Measurements from ENCODE around the gene DIAPH2. TPM values are rescaled to one million over a fixed set of nuclear protein-coding genes. Genes with fewer than 3 reads are reported as not detected.
A peak's percentile ranks its signal among the peaks of the same experiment; 100 is the strongest.

The DIAPH2 gene
- total RNA-seq, 1 experiment from 2014 or later = 10.4 TPM

DNA sequence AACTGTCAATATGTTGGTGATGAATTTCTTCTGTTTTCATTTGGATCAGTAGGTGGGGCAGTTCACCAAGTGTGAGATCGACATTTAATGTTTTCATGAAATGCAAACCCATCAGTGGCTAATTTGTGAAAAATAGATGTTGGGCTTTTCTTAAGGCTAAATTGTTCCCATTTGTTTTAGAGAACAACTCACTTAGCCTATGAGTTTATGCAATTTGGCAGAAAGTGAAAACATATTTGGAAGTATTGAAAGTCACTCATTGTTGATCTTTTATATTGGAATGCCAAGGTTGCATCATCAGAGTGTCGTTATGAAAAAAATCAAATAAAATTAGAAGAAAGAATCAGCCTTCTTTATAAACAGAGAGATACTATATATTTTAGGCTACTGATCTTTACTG, 331.5 kb downstream of the DIAPH2 start:
- ChIA-PET CTCF (no interaction called here), POLR2A (ENCODE audit: low non-redundant PET) (no interaction called here)
- H3K27me3 ChIP-seq (replicated peaks; ENCODE audit: insufficient read depth, low read depth, low read length, poor library complexity) = no peaks in the 10 kb centered on the region
- DNase-seq (ENCODE audit: low spot score) = no peak
- no TSS peak for BruUV-seq (replicated peaks)
- H3K4me1 ChIP-seq (ENCODE audit: insufficient read depth, low read length, poor library complexity, severe bottlenecking) = peaks cover 2% of the 10 kb centered on the region
- no peak for TF ChIP-seq EZH2 (IDR thresholded peaks at IDR 0.05; ENCODE audit: borderline replicate concordance, low read depth, low read length, poor library complexity, severe bottlenecking)
- TF ChIP-seq, protein P1, sequence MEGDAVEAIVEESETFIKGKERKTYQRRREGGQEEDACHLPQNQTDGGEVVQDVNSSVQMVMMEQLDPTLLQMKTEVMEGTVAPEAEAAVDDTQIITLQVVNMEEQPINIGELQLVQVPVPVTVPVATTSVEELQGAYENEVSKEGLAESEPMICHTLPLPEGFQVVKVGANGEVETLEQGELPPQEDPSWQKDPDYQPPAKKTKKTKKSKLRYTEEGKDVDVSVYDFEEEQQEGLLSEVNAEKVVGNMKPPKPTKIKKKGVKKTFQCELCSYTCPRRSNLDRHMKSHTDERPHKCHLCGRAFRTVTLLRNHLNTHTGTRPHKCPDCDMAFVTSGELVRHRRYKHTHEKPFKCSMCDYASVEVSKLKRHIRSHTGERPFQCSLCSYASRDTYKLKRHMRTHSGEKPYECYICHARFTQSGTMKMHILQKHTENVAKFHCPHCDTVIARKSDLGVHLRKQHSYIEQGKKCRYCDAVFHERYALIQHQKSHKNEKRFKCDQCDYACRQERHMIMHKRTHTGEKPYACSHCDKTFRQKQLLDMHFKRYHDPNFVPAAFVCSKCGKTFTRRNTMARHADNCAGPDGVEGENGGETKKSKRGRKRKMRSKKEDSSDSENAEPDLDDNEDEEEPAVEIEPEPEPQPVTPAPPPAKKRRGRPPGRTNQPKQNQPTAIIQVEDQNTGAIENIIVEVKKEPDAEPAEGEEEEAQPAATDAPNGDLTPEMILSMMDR (conservative IDR thresholded peaks at IDR 0.05; ENCODE audit: low read depth, low read length) = peak; percentile 25; the same call in 1 of the 2 replicates
- intact Hi-C loops (cut with micrococcal nuclease; ENCODE audit: unreplicated experiment) = no loop called here
- no peak overlapping the region for H3K4me3 ChIP-seq (ENCODE audit: low read depth, low read length, poor library complexity, severe bottlenecking)
- no peak overlapping the region for H3K27ac ChIP-seq (ENCODE audit: low read depth, low read length, poor library complexity, severe bottlenecking)
- H3K36me3 ChIP-seq (ENCODE audit: insufficient read depth, low read length, poor library complexity, severe bottlenecking) = no peaks in the 10 kb centered on the region
- no peaks in the 10 kb centered on the region for H3K9me3 ChIP-seq (ENCODE audit: low read depth, low read length, poor library complexity, severe bottlenecking)

DNA sequence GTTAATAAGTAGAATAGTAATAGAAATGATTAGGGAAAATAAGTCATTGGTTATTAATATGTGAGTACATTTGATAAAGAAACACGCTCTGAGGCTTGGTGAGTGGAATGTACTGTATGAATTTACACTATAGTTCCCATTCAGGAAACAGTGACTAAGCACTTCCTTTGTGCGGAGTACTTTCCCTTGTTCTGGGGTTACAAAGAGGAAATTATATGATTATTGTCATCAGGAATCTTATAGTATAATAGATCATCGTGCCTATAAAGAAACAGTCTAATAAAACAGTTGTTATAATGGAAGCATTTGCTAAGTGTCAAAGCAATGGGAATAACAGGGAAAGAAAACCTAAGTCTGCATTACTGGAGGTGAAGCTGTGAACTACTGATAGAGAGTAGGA, 337.0 kb downstream of the DIAPH2 start:
- intact Hi-C loops (cut with micrococcal nuclease; ENCODE audit: unreplicated experiment) = loop anchor here (10.0 kb wide), 2 partner anchors 293 to 663 kb away; no protein-coding TSS in a partner anchor
- BruUV-seq (replicated peaks) = no TSS peak
- no peak overlapping the region for H3K4me3 ChIP-seq (ENCODE audit: low read depth, low read length, poor library complexity, severe bottlenecking)
- peaks cover 7% of the 10 kb centered on the region for H3K4me1 ChIP-seq (ENCODE audit: insufficient read depth, low read length, poor library complexity, severe bottlenecking)
- no peaks in the 10 kb centered on the region for H3K36me3 ChIP-seq (ENCODE audit: insufficient read depth, low read length, poor library complexity, severe bottlenecking)
- DNase-seq (ENCODE audit: low spot score) = peak; percentile 68
- H3K27ac ChIP-seq (ENCODE audit: low read depth, low read length, poor library complexity, severe bottlenecking) = no peak overlapping the region
- no peak for TF ChIP-seq EZH2 (IDR thresholded peaks at IDR 0.05; ENCODE audit: borderline replicate concordance, low read depth, low read length, poor library complexity, severe bottlenecking)
- TF ChIP-seq, protein P1 (conservative IDR thresholded peaks at IDR 0.05; ENCODE audit: low read depth, low read length) = no peak
- H3K9me3 ChIP-seq (ENCODE audit: low read depth, low read length, poor library complexity, severe bottlenecking) = no peaks in the 10 kb centered on the region
- no peaks in the 10 kb centered on the region for H3K27me3 ChIP-seq (replicated peaks; ENCODE audit: insufficient read depth, low read depth, low read length, poor library complexity)
- CTCF ChIA-PET = no interaction called here
- POLR2A ChIA-PET (ENCODE audit: low non-redundant PET) = no interaction called here

DNA sequence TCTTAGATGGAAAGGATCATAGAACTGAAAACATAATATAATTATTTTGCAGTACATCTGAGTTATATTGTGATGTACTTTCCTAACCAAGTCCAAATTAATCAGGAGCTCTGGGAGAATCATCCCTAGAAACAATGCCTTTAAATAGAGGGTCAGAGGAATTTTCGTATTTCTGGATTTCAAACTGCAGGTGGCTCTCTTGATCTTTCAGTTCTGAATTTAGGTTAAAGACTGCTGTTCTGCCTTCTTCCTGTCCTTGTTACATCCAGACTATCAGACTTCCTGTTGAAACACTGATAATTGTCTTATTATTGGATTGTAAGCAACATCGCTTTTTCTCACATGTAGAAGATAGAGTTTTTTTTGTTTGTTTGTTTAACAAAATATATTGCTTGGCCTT, 341.8 kb downstream of the DIAPH2 start:
- Histone ChIP-seq H3K27me3 (replicated peaks; ENCODE audit: insufficient read depth, low read depth, low read length, poor library complexity) (no peaks in the 10 kb centered on the region), H3K4me1 (ENCODE audit: insufficient read depth, low read length, poor library complexity, severe bottlenecking) (peaks cover 3% of the 10 kb centered on the region), H3K27ac (ENCODE audit: low read depth, low read length, poor library complexity, severe bottlenecking) (no peak overlapping the region), H3K36me3 (ENCODE audit: insufficient read depth, low read length, poor library complexity, severe bottlenecking) (no peaks in the 10 kb centered on the region), H3K9me3 (ENCODE audit: low read depth, low read length, poor library complexity, severe bottlenecking) (no peaks in the 10 kb centered on the region), H3K4me3 (ENCODE audit: low read depth, low read length, poor library complexity, severe bottlenecking) (no peak overlapping the region)
- intact Hi-C loops (cut with micrococcal nuclease; ENCODE audit: unreplicated experiment) = loop anchor here (10.0 kb wide), 2 partner anchors 288 to 658 kb away; no protein-coding TSS in a partner anchor
- BruUV-seq (replicated peaks) = no TSS peak
- peak; percentile 48 for DNase-seq (ENCODE audit: low spot score)
- ChIA-PET POLR2A (ENCODE audit: low non-redundant PET) (no interaction called here), CTCF (no interaction called here)
- TF ChIP-seq, protein P1 (conservative IDR thresholded peaks at IDR 0.05; ENCODE audit: low read depth, low read length) = peak; percentile 43
- TF ChIP-seq EZH2 (IDR thresholded peaks at IDR 0.05; ENCODE audit: borderline replicate concordance, low read depth, low read length, poor library complexity, severe bottlenecking) = no peak
